ENCODE results near the gene CS. TPM values are rescaled to one million over a fixed set of nuclear protein-coding genes. Genes with fewer than 3 reads are reported as not detected.

Gene CS
- total and polyA plus RNA-seq, 4 donors = 43.1 to 204 (median 94.3) TPM

- Histone ChIP-seq H3K27me3 (ENCODE audit: control insufficient read depth in 3 of 3, insufficient read depth in 3 of 3, low read length in 2 of 3) (no peaks in the 10 kb centered on the region), H3K4me1 (ENCODE audit: control insufficient read depth in 5 of 5, insufficient read depth in 5 of 5, low read length in 5 of 5) (peaks cover 0 to 13% (median 6%) of the 10 kb centered on the region in 5 donors), H3K36me3 (ENCODE audit: control insufficient read depth in 4 of 4, insufficient read depth in 4 of 4, low read length in 4 of 4) (peaks cover 7 to 36% (median 9%) of the 10 kb centered on the region in 4 donors), H3K9me3 (ENCODE audit: control insufficient read depth in 4 of 4, insufficient read depth in 3 of 4, low read length in 3 of 4) (no peaks in the 10 kb centered on the region), H3K27ac (ENCODE audit: low read depth in 1 of 2, low read length in 1 of 2) (no peak overlapping the region), H3K9ac (ENCODE audit: insufficient read depth in 1 of 2, low read length in 2 of 2) (no peak overlapping the region), H3K4me3 (no peak overlapping the region)
- TF ChIP-seq, protein P1, sequence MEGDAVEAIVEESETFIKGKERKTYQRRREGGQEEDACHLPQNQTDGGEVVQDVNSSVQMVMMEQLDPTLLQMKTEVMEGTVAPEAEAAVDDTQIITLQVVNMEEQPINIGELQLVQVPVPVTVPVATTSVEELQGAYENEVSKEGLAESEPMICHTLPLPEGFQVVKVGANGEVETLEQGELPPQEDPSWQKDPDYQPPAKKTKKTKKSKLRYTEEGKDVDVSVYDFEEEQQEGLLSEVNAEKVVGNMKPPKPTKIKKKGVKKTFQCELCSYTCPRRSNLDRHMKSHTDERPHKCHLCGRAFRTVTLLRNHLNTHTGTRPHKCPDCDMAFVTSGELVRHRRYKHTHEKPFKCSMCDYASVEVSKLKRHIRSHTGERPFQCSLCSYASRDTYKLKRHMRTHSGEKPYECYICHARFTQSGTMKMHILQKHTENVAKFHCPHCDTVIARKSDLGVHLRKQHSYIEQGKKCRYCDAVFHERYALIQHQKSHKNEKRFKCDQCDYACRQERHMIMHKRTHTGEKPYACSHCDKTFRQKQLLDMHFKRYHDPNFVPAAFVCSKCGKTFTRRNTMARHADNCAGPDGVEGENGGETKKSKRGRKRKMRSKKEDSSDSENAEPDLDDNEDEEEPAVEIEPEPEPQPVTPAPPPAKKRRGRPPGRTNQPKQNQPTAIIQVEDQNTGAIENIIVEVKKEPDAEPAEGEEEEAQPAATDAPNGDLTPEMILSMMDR (IDR thresholded peaks at IDR 0.05; ENCODE audit: control extremely low read depth, extremely low read depth) = no peak
- no peak for ATAC-seq (ENCODE audit: insufficient read depth, low FRiP score)
- DNase-seq = no peak
- WGBS, 2 donors = 94% methylated on average over 3 of the region's 3 CpGs
Measured at GRCh38 chr12:56317675-56318074, 17.5 kb upstream of the CS start.

GRCh38 chr12:56315622-56316473, 15.7 kb upstream of the CS start, which contains the start of gene CNPY2:
Gene CNPY2, minus strand, starts transcription at chr12:56315988. Its CDS starts 771 bp downstream, at chr12:56315217.
- H3K4me3 ChIP-seq = peak within 1 kb of the TSS; percentile 72
- H3K4me1 ChIP-seq (ENCODE audit: control insufficient read depth in 5 of 5, insufficient read depth in 5 of 5, low read length in 5 of 5) = peaks cover 0 to 13% (median 6%) of the 10 kb centered on the region in 5 donors
- peaks cover 0 to 33% (median 2%) of the 10 kb centered on the region in 4 donors for H3K36me3 ChIP-seq (ENCODE audit: control insufficient read depth in 4 of 4, insufficient read depth in 4 of 4, low read length in 4 of 4)
- H3K27me3 ChIP-seq (ENCODE audit: control insufficient read depth in 3 of 3, insufficient read depth in 3 of 3, low read length in 2 of 3) = no peaks in the 10 kb centered on the region
- DNase-seq (peak; percentile 97 to 98 (median 98)), ATAC-seq (ENCODE audit: insufficient read depth, low FRiP score) (peak; percentile 94)
- H3K9me3 ChIP-seq (ENCODE audit: control insufficient read depth in 4 of 4, insufficient read depth in 3 of 4, low read length in 3 of 4) = no peaks in the 10 kb centered on the region
- 0 to 1% methylated on average over 61 to 62 of the region's 62 CpGs for WGBS, 2 donors
- peak within 1 kb of the TSS; percentile 87 to 94 for H3K27ac ChIP-seq (ENCODE audit: low read depth in 1 of 2, low read length in 1 of 2)
- peak within 1 kb of the TSS; percentile 80 to 98 for H3K9ac ChIP-seq (ENCODE audit: insufficient read depth in 1 of 2, low read length in 2 of 2)
- TF ChIP-seq, protein P1 (IDR thresholded peaks at IDR 0.05; ENCODE audit: control extremely low read depth, extremely low read depth) = no peak

- Histone ChIP-seq H3K4me1 (ENCODE audit: control insufficient read depth in 5 of 5, insufficient read depth in 5 of 5, low read length in 5 of 5) (peaks cover 0 to 13% (median 6%) of the 10 kb centered on the region in 5 donors), H3K9ac (ENCODE audit: insufficient read depth in 1 of 2, low read length in 2 of 2) (peak overlapping the region; percentile 80 to 98), H3K27me3 (ENCODE audit: control insufficient read depth in 3 of 3, insufficient read depth in 3 of 3, low read length in 2 of 3) (no peaks in the 10 kb centered on the region), H3K27ac (ENCODE audit: low read depth in 1 of 2, low read length in 1 of 2) (peak overlapping the region; percentile 87 to 94), H3K36me3 (ENCODE audit: control insufficient read depth in 4 of 4, insufficient read depth in 4 of 4, low read length in 4 of 4) (peaks cover 0 to 38% (median 4%) of the 10 kb centered on the region in 4 donors), H3K9me3 (ENCODE audit: control insufficient read depth in 4 of 4, insufficient read depth in 3 of 4, low read length in 3 of 4) (no peaks in the 10 kb centered on the region), H3K4me3 (peak overlapping the region; percentile 72)
- TF ChIP-seq, protein P1 (IDR thresholded peaks at IDR 0.05; ENCODE audit: control extremely low read depth, extremely low read depth) = no peak
- ATAC-seq (ENCODE audit: insufficient read depth, low FRiP score) (no peak), DNase-seq (peak; percentile 26 to 39 (median 29))
- 2 to 3% methylated on average over 11 of the region's 11 CpGs for WGBS, 2 donors
Measured at GRCh38 chr12:56315249-56315621, 15.1 kb upstream of the CS start.

Measured in lung (tissue), 12 donors.